MM.1S (cell line): ENCODE results near the gene OR2AJ1.

Experiments
- DNase-seq: peaks from one replicate; pipeline ENCODE4 v3.0.0-alpha.2; 2015
- H2AFZ ChIP-seq: fragments of 300-600 bp; sonication (generic); 2 replicates; pipeline ENCODE4 v1.6.0; 2016; ENCODE audit warnings: antibody characterized with exemption, low read length
- H3F3A ChIP-seq: fragments of 300-600 bp; sonication (generic); 2 replicates; pipeline ENCODE4 v1.6.1; 2016; ENCODE audit warnings: mild to moderate bottlenecking, antibody characterized with exemption, low read length, moderate library complexity, mixed read lengths; ENCODE audit not compliant: insufficient read depth
- H3K27ac ChIP-seq: fragments of 300-600 bp; sonication (generic); 2 replicates; pipeline ENCODE4 v1.5.1; 2016; ENCODE audit warnings: mild to moderate bottlenecking, low read length
- H3K27me3 ChIP-seq: fragments of 300-600 bp; sonication (generic); replicated peaks from 2 replicates; pipeline ENCODE4 v1.6.0; 2016; ENCODE audit warnings: low read length; ENCODE audit not compliant: insufficient read depth
- H3K36me3 ChIP-seq: fragments of 300-600 bp; sonication (generic); replicated peaks from 2 replicates; pipeline ENCODE4 v1.6.1; 2016; ENCODE audit warnings: mild to moderate bottlenecking, low read length, mixed read lengths; ENCODE audit not compliant: insufficient read depth
- H3K4me1 ChIP-seq: fragments of 300-600 bp; sonication (generic); 2 replicates; pipeline ENCODE4 v1.6.1; 2016; ENCODE audit warnings: low read length, mixed read lengths
- H3K4me2 ChIP-seq: fragments of 300-600 bp; sonication (generic); 2 replicates; pipeline ENCODE4 v1.6.0; 2016; ENCODE audit warnings: low read depth, low read length
- H3K4me3 ChIP-seq: fragments of 300-600 bp; sonication (generic); 2 replicates; pipeline ENCODE4 v1.5.1; 2016; ENCODE audit warnings: low read length, mixed read lengths
- H3K79me2 ChIP-seq: fragments of 300-600 bp; sonication (generic); 2 replicates; pipeline ENCODE4 v1.6.1; 2016; ENCODE audit warnings: mixed run types, low read length, mixed read lengths
- H3K9ac ChIP-seq: fragments of 300-600 bp; sonication (generic); 2 replicates; pipeline ENCODE4 v1.6.1; 2016; ENCODE audit warnings: low read length, mixed read lengths
- H3K9me2 ChIP-seq: fragments of 300-600 bp; sonication (generic); replicated peaks from 2 replicates; pipeline ENCODE4 v1.6.1; 2016; ENCODE audit warnings: mild to moderate bottlenecking, low read length, mixed read lengths; ENCODE audit not compliant: insufficient read depth
- H3K9me3 ChIP-seq: fragments of 300-600 bp; sonication (generic); replicated peaks from 2 replicates; pipeline ENCODE4 v1.6.1; 2016; ENCODE audit warnings: mild to moderate bottlenecking, low read length, mixed read lengths; ENCODE audit not compliant: insufficient read depth
- H4K20me1 ChIP-seq: fragments of 300-600 bp; sonication (generic); 2 replicates; pipeline ENCODE4 v1.6.1; 2016; ENCODE audit warnings: mild to moderate bottlenecking, low read length, moderate library complexity, mixed read lengths; ENCODE audit not compliant: insufficient read depth
- EZH2 ChIP-seq: fragments of 300-600 bp; sonication (generic); optimal IDR thresholded peaks from 2 replicates; pipeline ENCODE3; 2017; ENCODE audit warnings: low read depth, mild to moderate bottlenecking, antibody characterized with exemption, low read length, mixed read lengths
- EZH2phosphoT487 ChIP-seq: fragments of 300-600 bp; sonication (generic); IDR thresholded peaks from 2 replicates; pipeline ENCODE4 v1.6.1; 2018; ENCODE audit warnings: antibody characterized with exemption, low read length
- TF ChIP-seq, protein P1 (sequence below): fragments of 300-600 bp; sonication (generic); IDR thresholded peaks from 2 replicates; pipeline ENCODE4 v1.5.1; 2016; ENCODE audit warnings: antibody characterized with exemption, low read length, mixed read lengths

Gene OR2AJ1

DNA sequence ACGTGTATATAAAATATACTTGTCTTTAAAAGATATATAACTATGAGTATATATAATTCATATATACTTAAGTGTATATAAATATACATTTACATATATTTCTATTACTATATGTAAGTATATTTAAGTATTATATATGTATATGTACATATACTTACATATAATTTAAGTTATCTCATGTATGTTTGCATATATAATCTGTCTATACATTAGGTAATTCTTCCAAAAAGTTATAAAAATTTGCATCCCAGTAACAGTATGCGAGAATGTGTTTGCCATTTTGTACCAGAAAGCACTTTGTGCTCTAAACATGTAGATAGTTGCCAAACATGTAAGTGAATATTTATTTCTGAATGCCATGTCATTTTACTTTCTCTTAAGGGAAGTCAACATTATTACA is 40.2 kb downstream of the OR2AJ1 start, which contains the start of gene OR2AK2:
OR2AK2 (plus strand) TSS at position 301 of the 400 bp plus-strand sequence. CDS start 144 bp downstream, outside the sequence.
- no peaks in the 10 kb centered on the region for H3F3A ChIP-seq
- H3K4me2 ChIP-seq: no peak within 1 kb of the TSS
- no peak within 1 kb of the TSS for H2AFZ ChIP-seq
- H3K9me3 ChIP-seq: no peaks in the 10 kb centered on the region
- H3K27me3 ChIP-seq: no peaks in the 10 kb centered on the region
- H3K4me3 ChIP-seq: no peak within 1 kb of the TSS
- H3K9me2 ChIP-seq: no peaks in the 10 kb centered on the region
- no peaks in the 10 kb centered on the region for H3K79me2 ChIP-seq
- H3K27ac ChIP-seq: no peak within 1 kb of the TSS
- TF ChIP-seq, protein P1, sequence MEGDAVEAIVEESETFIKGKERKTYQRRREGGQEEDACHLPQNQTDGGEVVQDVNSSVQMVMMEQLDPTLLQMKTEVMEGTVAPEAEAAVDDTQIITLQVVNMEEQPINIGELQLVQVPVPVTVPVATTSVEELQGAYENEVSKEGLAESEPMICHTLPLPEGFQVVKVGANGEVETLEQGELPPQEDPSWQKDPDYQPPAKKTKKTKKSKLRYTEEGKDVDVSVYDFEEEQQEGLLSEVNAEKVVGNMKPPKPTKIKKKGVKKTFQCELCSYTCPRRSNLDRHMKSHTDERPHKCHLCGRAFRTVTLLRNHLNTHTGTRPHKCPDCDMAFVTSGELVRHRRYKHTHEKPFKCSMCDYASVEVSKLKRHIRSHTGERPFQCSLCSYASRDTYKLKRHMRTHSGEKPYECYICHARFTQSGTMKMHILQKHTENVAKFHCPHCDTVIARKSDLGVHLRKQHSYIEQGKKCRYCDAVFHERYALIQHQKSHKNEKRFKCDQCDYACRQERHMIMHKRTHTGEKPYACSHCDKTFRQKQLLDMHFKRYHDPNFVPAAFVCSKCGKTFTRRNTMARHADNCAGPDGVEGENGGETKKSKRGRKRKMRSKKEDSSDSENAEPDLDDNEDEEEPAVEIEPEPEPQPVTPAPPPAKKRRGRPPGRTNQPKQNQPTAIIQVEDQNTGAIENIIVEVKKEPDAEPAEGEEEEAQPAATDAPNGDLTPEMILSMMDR: no peak
- no peak for TF ChIP-seq EZH2
- H3K9ac ChIP-seq: no peak within 1 kb of the TSS
- no peaks in the 10 kb centered on the region for H4K20me1 ChIP-seq
- no peak for DNase-seq
- H3K36me3 ChIP-seq: no peaks in the 10 kb centered on the region
- H3K4me1 ChIP-seq: no peaks in the 10 kb centered on the region

DNA sequence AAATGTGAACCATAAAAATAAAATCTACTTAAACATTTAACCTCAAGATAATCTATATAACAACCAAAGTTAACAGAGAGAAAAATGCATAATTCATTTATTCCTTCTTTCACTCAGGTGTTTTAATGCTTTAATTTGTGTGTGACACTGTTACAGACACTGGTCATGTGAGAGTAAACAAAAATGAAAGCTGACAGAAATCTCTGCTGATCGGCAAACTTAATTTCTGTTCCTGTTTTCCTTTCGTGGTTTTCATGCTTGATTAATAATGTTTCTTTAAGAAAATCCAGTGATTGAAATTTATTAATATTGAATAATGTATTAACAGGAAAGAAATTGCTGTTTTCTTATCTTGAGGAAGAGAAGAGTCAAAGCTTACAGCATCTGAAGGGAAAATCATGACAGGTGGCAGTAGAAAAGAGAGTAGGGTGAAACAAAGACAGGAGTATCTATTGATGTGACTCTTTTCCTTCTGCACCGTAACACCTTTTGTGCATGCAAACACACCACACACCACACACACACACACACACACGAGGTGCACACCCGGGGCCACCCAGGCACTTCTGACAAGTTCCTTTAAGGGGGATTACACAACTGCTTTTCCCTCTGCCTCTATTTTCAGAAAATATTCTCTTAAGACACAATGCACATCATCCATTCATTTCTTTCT is 42.0 kb downstream of the OR2AJ1 start:
- Histone ChIP-seq H3K36me3 (no peaks in the 10 kb centered on the region), H3K9me2 (no peaks in the 10 kb centered on the region), H3K4me2 (peak overlapping the region; percentile 64), H3K79me2 (no peaks in the 10 kb centered on the region), H3K9me3 (no peaks in the 10 kb centered on the region), H4K20me1 (no peaks in the 10 kb centered on the region), H3K4me3 (peak overlapping the region; percentile 51), H3F3A (no peaks in the 10 kb centered on the region), H3K4me1 (no peaks in the 10 kb centered on the region), H3K9ac (no peak overlapping the region), H2AFZ (peak overlapping the region; percentile 51), H3K27me3 (no peaks in the 10 kb centered on the region), H3K27ac (no peak overlapping the region)
- TF ChIP-seq, protein P1: no peak
- TF ChIP-seq EZH2 (no peak), EZH2phosphoT487 (no peak)
- DNase-seq: peak; percentile 28
